SK-N-SH treated with all-trans-retinoic acid at 6 μM for 48 hours (cell line): Measurements from ENCODE around the gene LRRC28.

ENCODE experiments used
- ARNTL ChIP-seq: fragments of 450-650 bp; formaldehyde crosslinking; IDR thresholded peaks from 2 replicates; pipeline ENCODE4 v1.5.0; 2020; ENCODE audit warnings: low read depth, mild to moderate bottlenecking, moderate library complexity, borderline replicate concordance
- OSR1 ChIP-seq: fragments of 250-450 bp; sonication (Bioruptor Pico); IDR thresholded peaks from 2 replicates; pipeline ENCODE4 v1.8.0; 2022; ENCODE audit warnings: moderate library complexity, mild to moderate bottlenecking, inconsistent platforms
- PATZ1 ChIP-seq: fragments of 250-450 bp; sonication (Bioruptor Pico); IDR thresholded peaks from 2 replicates; pipeline ENCODE4 v1.8.0; 2020; ENCODE audit warnings: mild to moderate bottlenecking, moderate library complexity, borderline replicate concordance
- RARB ChIP-seq: fragments of 250-450 bp; sonication (Bioruptor Pico); IDR thresholded peaks from 2 replicates; pipeline ENCODE4 v1.8.0; 2021; ENCODE audit warnings: mild to moderate bottlenecking, moderate library complexity
- SNAI2 ChIP-seq: fragments of 250-450 bp; sonication (Bioruptor Pico); IDR thresholded peaks from 2 replicates; pipeline ENCODE4 v1.5.0; 2020; ENCODE audit warnings: mild to moderate bottlenecking, moderate library complexity
- TCF4 ChIP-seq: fragments of 250-450 bp; sonication (Bioruptor Pico); IDR thresholded peaks from 2 replicates; pipeline ENCODE4 v1.8.0; 2021; ENCODE audit warnings: mild to moderate bottlenecking, moderate library complexity, borderline replicate concordance
- ZC3H10 ChIP-seq: fragments of 250-450 bp; sonication (Bioruptor Pico); IDR thresholded peaks from 2 replicates; pipeline ENCODE4 v1.5.1; 2021; ENCODE audit warnings: mild to moderate bottlenecking, moderate library complexity
- ZFP3 ChIP-seq: fragments of 250-450 bp; sonication (Bioruptor Pico); IDR thresholded peaks from 2 replicates; pipeline ENCODE4 v1.5.0; 2020; ENCODE audit warnings: mild to moderate bottlenecking, moderate library complexity
- ZFP30 ChIP-seq: fragments of 450-650 bp; formaldehyde crosslinking; IDR thresholded peaks from 2 replicates; pipeline ENCODE4 v1.5.0; 2022; ENCODE audit warnings: mild to moderate bottlenecking, moderate library complexity
- ZNF565 ChIP-seq: fragments of 450-650 bp; formaldehyde crosslinking; conservative IDR thresholded peaks from 2 replicates; pipeline ENCODE4 v1.5.0; 2020; ENCODE audit warnings: low read depth, mild to moderate bottlenecking, moderate library complexity
- ZNF8 ChIP-seq: fragments of 450-650 bp; formaldehyde crosslinking; IDR thresholded peaks from 2 replicates; pipeline ENCODE4 v1.5.0; 2020; ENCODE audit warnings: mild to moderate bottlenecking, moderate library complexity
- TF ChIP-seq, protein P1 (sequence below): fragments of 250-450 bp; sonication (Bioruptor Pico); IDR thresholded peaks from 2 replicates; pipeline ENCODE4 v1.5.0; 2020; ENCODE audit warnings: mild to moderate bottlenecking, moderate library complexity

DNA sequence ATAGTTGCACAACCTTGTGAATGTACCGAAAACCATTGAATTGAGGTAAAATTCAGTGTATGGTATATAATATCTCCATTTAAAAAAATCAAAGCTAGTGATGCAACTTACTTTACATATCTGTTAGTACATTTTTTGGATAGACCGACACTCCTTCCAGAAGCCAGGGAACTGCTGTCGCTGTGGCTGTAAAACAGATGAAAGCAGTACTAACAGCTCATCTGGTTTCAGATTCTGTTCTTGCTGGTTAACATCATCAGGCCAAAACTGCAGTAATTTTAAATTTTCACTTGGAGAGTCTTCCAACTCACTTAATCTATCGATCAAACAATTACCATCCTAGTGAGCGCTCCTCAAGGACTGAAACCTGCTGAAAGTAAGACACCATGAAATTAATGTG, 145.1 kb downstream of the LRRC28 start:
- TF ChIP-seq, protein P1, sequence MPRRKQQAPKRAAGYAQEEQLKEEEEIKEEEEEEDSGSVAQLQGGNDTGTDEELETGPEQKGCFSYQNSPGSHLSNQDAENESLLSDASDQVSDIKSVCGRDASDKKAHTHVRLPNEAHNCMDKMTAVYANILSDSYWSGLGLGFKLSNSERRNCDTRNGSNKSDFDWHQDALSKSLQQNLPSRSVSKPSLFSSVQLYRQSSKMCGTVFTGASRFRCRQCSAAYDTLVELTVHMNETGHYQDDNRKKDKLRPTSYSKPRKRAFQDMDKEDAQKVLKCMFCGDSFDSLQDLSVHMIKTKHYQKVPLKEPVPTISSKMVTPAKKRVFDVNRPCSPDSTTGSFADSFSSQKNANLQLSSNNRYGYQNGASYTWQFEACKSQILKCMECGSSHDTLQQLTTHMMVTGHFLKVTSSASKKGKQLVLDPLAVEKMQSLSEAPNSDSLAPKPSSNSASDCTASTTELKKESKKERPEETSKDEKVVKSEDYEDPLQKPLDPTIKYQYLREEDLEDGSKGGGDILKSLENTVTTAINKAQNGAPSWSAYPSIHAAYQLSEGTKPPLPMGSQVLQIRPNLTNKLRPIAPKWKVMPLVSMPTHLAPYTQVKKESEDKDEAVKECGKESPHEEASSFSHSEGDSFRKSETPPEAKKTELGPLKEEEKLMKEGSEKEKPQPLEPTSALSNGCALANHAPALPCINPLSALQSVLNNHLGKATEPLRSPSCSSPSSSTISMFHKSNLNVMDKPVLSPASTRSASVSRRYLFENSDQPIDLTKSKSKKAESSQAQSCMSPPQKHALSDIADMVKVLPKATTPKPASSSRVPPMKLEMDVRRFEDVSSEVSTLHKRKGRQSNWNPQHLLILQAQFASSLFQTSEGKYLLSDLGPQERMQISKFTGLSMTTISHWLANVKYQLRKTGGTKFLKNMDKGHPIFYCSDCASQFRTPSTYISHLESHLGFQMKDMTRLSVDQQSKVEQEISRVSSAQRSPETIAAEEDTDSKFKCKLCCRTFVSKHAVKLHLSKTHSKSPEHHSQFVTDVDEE (CRISPR knock-in tag) = no peak
- TF ChIP-seq PATZ1 (CRISPR knock-in tag) = no peak
- TF ChIP-seq ARNTL (CRISPR knock-in tag) = no peak
- TF ChIP-seq RARB (CRISPR knock-in tag) = no peak
- TF ChIP-seq ZC3H10 (CRISPR knock-in tag) = no peak
- TF ChIP-seq SNAI2 = no peak
- TF ChIP-seq ZNF565 (CRISPR knock-in tag) = no peak
- no peak for TF ChIP-seq TCF4 (CRISPR knock-in tag)
- TF ChIP-seq ZFP3 = no peak
- TF ChIP-seq ZNF8 (CRISPR knock-in tag) = no peak
- no peak for TF ChIP-seq ZFP30 (CRISPR knock-in tag)
- no peak for TF ChIP-seq OSR1
